ENCODE results near the gene MTUS2.

DNA sequence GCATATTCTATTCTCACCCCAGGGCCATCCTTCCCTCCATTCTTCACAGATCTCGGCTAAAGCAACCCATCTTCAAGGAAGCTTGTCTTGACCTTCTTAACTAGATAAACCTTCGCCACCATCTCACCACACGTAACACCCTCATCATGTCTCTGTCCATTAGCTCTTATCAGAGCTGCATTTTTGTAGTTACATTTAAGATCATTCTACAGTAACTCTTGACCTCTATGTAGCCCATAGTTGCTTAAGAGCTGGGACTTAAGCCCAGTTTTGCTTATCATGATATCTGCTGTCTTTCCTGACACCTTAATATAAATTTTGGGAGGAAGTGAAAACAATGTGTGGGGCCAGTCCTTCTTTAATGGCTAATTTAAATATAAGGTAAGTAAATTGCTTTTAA is 345.1 kb downstream of the MTUS2 start:
- TF ChIP-seq CTCF (conservative IDR thresholded peaks at IDR 0.05 in 1 of 2, IDR thresholded peaks at IDR 0.05 in 1 of 2; ENCODE audit: low read depth in 1 of 2, low read length in 2 of 2) (no peak), EZH2 (IDR thresholded peaks at IDR 0.05; ENCODE audit: low read length, missing control alignments) (no peak)
